HCT116 (cell line): Measurements from ENCODE around the gene BAG1. TPM values are rescaled to one million over a fixed set of nuclear protein-coding genes. Genes with fewer than 3 reads are reported as not detected.

Source experiments
- ATAC-seq: fragments of 200-7000 bp; cut with Tn5 transposase; 2 replicates; pipeline ENCODE4 v1.9.1; 2020; ENCODE audit warnings: mild to moderate bottlenecking, moderate library complexity
- BruUV-seq: library from RNA; stranded (reverse); fragments of 400-500 nt; replicated peaks from 2 replicates; lab custom pipeline; 2021; lab: Mats Ljungman, UMichigan
- CTCF ChIA-PET: fragments of 300-600 bp; sonication (Branson Sonifier 250); formaldehyde crosslinking; loops from one replicate; lab custom pipeline; 2021; ENCODE audit warnings: antibody characterized with exemption; lab: Charles Lee
- POLR2A ChIA-PET: fragments of 300-600, 350-600 bp; sonication (Branson Sonifier 250); formaldehyde crosslinking; loops from one replicate; lab custom pipeline; 2021; ENCODE audit warnings: antibody characterized with exemption; lab: Charles Lee
- RAD21 ChIA-PET, 2 experiments: fragments of 300-600 bp; sonication (Branson Sonifier 250); formaldehyde crosslinking; loops; one replicate each; lab custom pipeline; 2023; ENCODE audit warnings: low total read pairs in 2 of 2; ENCODE audit not compliant: uncharacterized antibody in 2 of 2, unreplicated experiment in 2 of 2, low non-redundant PET in 1 of 2; lab: Charles Lee
- DNase-seq: peaks from one replicate; pipeline ENCODE4 v3.0.0-alpha.2; 2010; ENCODE audit warnings: low read depth, low spot score
- H2AFZ ChIP-seq: fragments of 200-600 bp; shearing (Covaris generic), sonication (generic); 2 replicates; pipeline ENCODE4 v1.6.1; 2017; ENCODE audit warnings: low read depth, mixed run types, mixed read lengths, antibody characterized with exemption, low read length; ENCODE audit not compliant: poor library complexity, severe bottlenecking
- H3K27ac ChIP-seq: 2 replicates; pipeline ENCODE4 v1.5.1; 2012; ENCODE audit warnings: low read depth, low read length
- H3K27me3 ChIP-seq: fragments of 200-600 bp; sonication (generic); 2 replicates; pipeline ENCODE4 v1.6.1; 2016; ENCODE audit warnings: mixed run types, low read length, mixed read lengths; ENCODE audit not compliant: insufficient read depth
- H3K36me3 ChIP-seq, 2 experiments: fragments of 200-500 bp in 1 of 2; fragments of 200-600 bp in 1 of 2; sonication (Bioruptor generic) in 1 of 2; sonication (generic) in 1 of 2; 2 replicates each; pipeline versions ENCODE4 v1.5.1 to v1.6.1; 2014 to 2016; ENCODE audit warnings: low read length in 2 of 2, inconsistent platforms in 1 of 2, mixed read lengths in 1 of 2, mixed run types in 1 of 2; ENCODE audit not compliant: insufficient read depth in 2 of 2, control insufficient read depth in 1 of 2
- H3K4me1 ChIP-seq, 2 experiments: fragments of 200-600 bp in 1 of 2; sonication (generic) in 1 of 2; 2 replicates each; pipeline versions ENCODE4 v1.5.1 to v1.6.1; 2012 to 2017; ENCODE audit warnings: low read length in 2 of 2, inconsistent platforms in 1 of 2, mild to moderate bottlenecking in 1 of 2, mixed read lengths in 1 of 2, mixed run types in 1 of 2, moderate library complexity in 1 of 2; ENCODE audit not compliant: insufficient read depth in 2 of 2, control insufficient read depth in 1 of 2
- H3K4me2 ChIP-seq: fragments of 200-600 bp; sonication (generic); 2 replicates; pipeline ENCODE4 v1.6.1; 2017; ENCODE audit warnings: mixed run types, low read length, mixed read lengths
- H3K4me3 ChIP-seq, 2 experiments: fragments of 200-600 bp in 1 of 2; sonication (generic) in 1 of 2; replicated peaks in 1 of 2; 2 replicates each; pipeline ENCODE4 v1.5.1; 2011 to 2016; ENCODE audit warnings: low read length in 2 of 2, control low read depth in 1 of 2, low read depth in 1 of 2, mild to moderate bottlenecking in 1 of 2, mixed read lengths in 1 of 2, mixed run types in 1 of 2
- H3K79me2 ChIP-seq: fragments of 200-600 bp; sonication (generic); 2 replicates; pipeline ENCODE4 v1.6.1; 2017; ENCODE audit warnings: mild to moderate bottlenecking, mixed run types, low read length, moderate library complexity, mixed read lengths; ENCODE audit not compliant: insufficient read depth
- H3K9ac ChIP-seq: fragments of 200-600 bp; sonication (generic); 2 replicates; pipeline ENCODE4 v1.6.1; 2016; ENCODE audit warnings: low read length, mixed read lengths
- H3K9me2 ChIP-seq: fragments of 200-600 bp; sonication (generic), shearing (Covaris generic); 2 replicates; pipeline ENCODE4 v1.6.1; 2017; ENCODE audit warnings: mixed run types, mild to moderate bottlenecking, moderate library complexity; ENCODE audit not compliant: insufficient read depth
- H3K9me3 ChIP-seq, 2 experiments: fragments of 200-500 bp in 1 of 2; fragments of 200-600 bp in 1 of 2; sonication (Bioruptor generic) in 1 of 2; sonication (generic) in 1 of 2; 2 replicates each; pipeline ENCODE4 v1.6.1; 2014 to 2017; ENCODE audit warnings: low read length in 2 of 2, mixed read lengths in 2 of 2, inconsistent platforms in 1 of 2, low read depth in 1 of 2, mild to moderate bottlenecking in 1 of 2, mixed run types in 1 of 2, moderate library complexity in 1 of 2; ENCODE audit not compliant: control insufficient read depth in 1 of 2, insufficient read depth in 1 of 2
- H4K20me1 ChIP-seq: fragments of 200-600 bp; sonication (generic), shearing (Covaris generic); 2 replicates; pipeline ENCODE4 v1.6.1; 2017; ENCODE audit warnings: mixed run types, mild to moderate bottlenecking, moderate library complexity; ENCODE audit not compliant: insufficient read depth
- EGR1 ChIP-seq: IDR thresholded peaks from 2 replicates; pipeline ENCODE4 v1.6.1; 2012; ENCODE audit warnings: low read depth
- FOSL1 ChIP-seq: IDR thresholded peaks from 2 replicates; pipeline ENCODE4 v1.6.1; 2012; ENCODE audit warnings: low read depth
- JUND ChIP-seq: IDR thresholded peaks from 2 replicates; pipeline ENCODE4 v1.6.1; 2012
- TCF7L2 ChIP-seq: IDR thresholded peaks from 2 replicates; pipeline ENCODE4 v1.7.0; 2011; ENCODE audit warnings: borderline replicate concordance, inconsistent platforms; ENCODE audit not compliant: insufficient read depth, insufficient read length; ENCODE audit errors: extremely low read depth
- intact Hi-C: fragments of 100-400 bp; cut with micrococcal nuclease; formaldehyde crosslinking; loops from 2 replicates; pipeline ENCODE4 v1.10.0; 2022
- total RNA-seq: library from RNA; stranded (reverse); gene quantifications from one replicate; pipeline ENCODE4 v1.2.1, GENCODE V29; 2021; ENCODE audit not compliant: unreplicated experiment
- TF ChIP-seq, protein P1 (sequence below), 3 experiments: fragments of 200-600 bp in 1 of 3; sonication (generic) in 1 of 3; IDR thresholded peaks in 2 of 3; conservative IDR thresholded peaks in 1 of 3; 2 replicates each; pipeline ENCODE4 v1.5.1; 2012 to 2017; ENCODE audit warnings: low read depth in 2 of 3, low read length in 2 of 3, antibody characterized with exemption in 1 of 3, borderline replicate concordance in 1 of 3, control low read depth in 1 of 3, mild to moderate bottlenecking in 1 of 3, mixed read lengths in 1 of 3, mixed run types in 1 of 3, moderate library complexity in 1 of 3; ENCODE audit not compliant: insufficient read depth in 1 of 3
- TF ChIP-seq, protein P2 (sequence below): IDR thresholded peaks from 2 replicates; pipeline ENCODE4 v1.6.1; 2012

Gene BAG1
- total RNA-seq, 1 experiment from 2014 or later, result 58.2 TPM

DNA sequence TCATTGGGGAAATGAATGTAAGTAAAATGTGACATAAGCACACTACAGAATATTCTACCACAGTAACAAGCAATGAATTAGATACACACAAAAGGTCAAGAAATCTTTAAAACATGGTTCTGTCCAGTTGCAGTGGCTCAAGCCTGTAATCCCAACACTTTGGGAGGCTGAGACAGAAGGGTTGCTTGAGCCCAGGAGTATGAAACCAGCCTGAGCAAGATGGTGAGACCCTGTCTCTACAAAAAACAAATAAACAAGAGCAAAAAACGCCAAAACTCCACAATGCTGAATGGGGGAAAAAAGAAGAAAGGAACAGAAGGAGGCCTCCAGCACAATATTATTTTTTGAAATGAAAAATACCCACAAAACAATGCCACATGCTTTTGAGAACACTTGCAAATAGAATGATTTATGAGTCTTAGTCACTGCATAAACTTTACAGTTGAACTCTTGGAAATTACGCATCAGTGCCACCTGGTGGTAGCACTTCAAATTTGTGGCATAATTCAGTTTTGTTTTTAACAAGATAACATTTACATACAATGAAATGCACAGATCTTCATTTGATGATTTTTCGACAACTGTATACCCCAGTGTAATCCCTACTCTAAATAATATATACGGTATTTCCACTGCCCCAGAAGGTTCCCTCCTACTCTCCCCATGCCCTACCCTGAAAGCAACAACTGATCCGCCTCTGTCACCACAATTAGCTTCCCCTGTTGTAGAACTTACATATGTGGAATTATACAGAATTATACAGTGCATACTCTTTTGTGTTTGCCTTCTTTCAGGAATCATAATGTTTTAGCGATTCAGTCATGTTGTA, 39.0 kb downstream of the BAG1 start:
- no peaks in the 10 kb centered on the region for H3K36me3 ChIP-seq
- peak overlapping the region; percentile 86 for H2AFZ ChIP-seq
- POLR2A ChIA-PET, result interaction anchor here (1.6 kb wide), 1 partner anchor 201 kb away, joined by 3 read pairs; the partner anchor contains the start of gene DNAJA1
- peaks cover 17 to 26% of the 10 kb centered on the region in 2 experiments for H3K4me1 ChIP-seq
- no peak for ATAC-seq
- TF ChIP-seq EGR1 (no peak), TCF7L2 (no peak), JUND (no peak), FOSL1 (no peak)
- TF ChIP-seq, protein P1, sequence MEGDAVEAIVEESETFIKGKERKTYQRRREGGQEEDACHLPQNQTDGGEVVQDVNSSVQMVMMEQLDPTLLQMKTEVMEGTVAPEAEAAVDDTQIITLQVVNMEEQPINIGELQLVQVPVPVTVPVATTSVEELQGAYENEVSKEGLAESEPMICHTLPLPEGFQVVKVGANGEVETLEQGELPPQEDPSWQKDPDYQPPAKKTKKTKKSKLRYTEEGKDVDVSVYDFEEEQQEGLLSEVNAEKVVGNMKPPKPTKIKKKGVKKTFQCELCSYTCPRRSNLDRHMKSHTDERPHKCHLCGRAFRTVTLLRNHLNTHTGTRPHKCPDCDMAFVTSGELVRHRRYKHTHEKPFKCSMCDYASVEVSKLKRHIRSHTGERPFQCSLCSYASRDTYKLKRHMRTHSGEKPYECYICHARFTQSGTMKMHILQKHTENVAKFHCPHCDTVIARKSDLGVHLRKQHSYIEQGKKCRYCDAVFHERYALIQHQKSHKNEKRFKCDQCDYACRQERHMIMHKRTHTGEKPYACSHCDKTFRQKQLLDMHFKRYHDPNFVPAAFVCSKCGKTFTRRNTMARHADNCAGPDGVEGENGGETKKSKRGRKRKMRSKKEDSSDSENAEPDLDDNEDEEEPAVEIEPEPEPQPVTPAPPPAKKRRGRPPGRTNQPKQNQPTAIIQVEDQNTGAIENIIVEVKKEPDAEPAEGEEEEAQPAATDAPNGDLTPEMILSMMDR (IDR thresholded peaks at IDR 0.05 in 2 of 3, conservative IDR thresholded peaks at IDR 0.05 in 1 of 3; ENCODE audit: borderline replicate concordance in 1 of 3, insufficient read depth in 1 of 3, low read depth in 2 of 3, low read length in 2 of 3), result peak in 2 of 3 experiments; percentile 54 to 77; a peak in 4 of 6 replicates
- TF ChIP-seq, protein P2, sequence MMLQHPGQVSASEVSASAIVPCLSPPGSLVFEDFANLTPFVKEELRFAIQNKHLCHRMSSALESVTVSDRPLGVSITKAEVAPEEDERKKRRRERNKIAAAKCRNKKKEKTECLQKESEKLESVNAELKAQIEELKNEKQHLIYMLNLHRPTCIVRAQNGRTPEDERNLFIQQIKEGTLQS, result no peak
- TF ChIP-seq, all 23 proteins: peak for 1
- Histone ChIP-seq H3K4me3 (no peak overlapping the region), H3K4me2 (peak overlapping the region; percentile 9; the same call in 1 of the 2 replicates), H3K9ac (no peak overlapping the region), H3K79me2 (no peaks in the 10 kb centered on the region), H3K27me3 (no peaks in the 10 kb centered on the region), H3K9me2 (no peaks in the 10 kb centered on the region), H3K27ac (no peak overlapping the region), H4K20me1 (no peaks in the 10 kb centered on the region), H3K9me3 (no peaks in the 10 kb centered on the region)
- ChIA-PET RAD21 (interaction anchor here (1.2 to 1.4 kb wide), 3 partner anchors 33 to 143 kb away, joined by 3 to 4 read pairs (median 3); no protein-coding TSS in a partner anchor), CTCF (interaction anchor here (0.8 to 2.0 kb wide), 11 partner anchors 9 to 644 kb away, joined by 3 to 6 read pairs (median 4); no protein-coding TSS in a partner anchor)
- no TSS peak for BruUV-seq
- peak; percentile 68 for DNase-seq
- intact Hi-C loops, result loop anchor here (1.0 to 10.0 kb wide), 3 partner anchors 55 to 641 kb away; no protein-coding TSS in a partner anchor
